OCI-LY1 (cell line): ENCODE data around the gene LNX1.

Source experiments
- H2AFZ ChIP-seq: fragments of 200-600 bp; sonication (generic), shearing (Covaris generic); 2 replicates; pipeline ENCODE4 v1.6.0; 2014; ENCODE audit warnings: antibody characterized with exemption, mild to moderate bottlenecking, low read length
- H3F3A ChIP-seq: fragments of 200-600 bp; sonication (generic), shearing (Covaris generic); 2 replicates; pipeline ENCODE4 v1.6.0; 2014; ENCODE audit warnings: mild to moderate bottlenecking, antibody characterized with exemption, low read length, moderate library complexity; ENCODE audit not compliant: insufficient read depth
- H3K27ac ChIP-seq: fragments of 200-600 bp; sonication (generic); 2 replicates; pipeline ENCODE4 v1.5.1; 2014; ENCODE audit warnings: low read length, mixed run types, mild to moderate bottlenecking, low read depth; ENCODE audit not compliant: poor library complexity, severe bottlenecking
- H3K27me3 ChIP-seq: fragments of 200-600 bp; sonication (generic); 2 replicates; pipeline ENCODE4 v1.6.0; 2014; ENCODE audit warnings: antibody characterized with exemption, mild to moderate bottlenecking, low read length, moderate library complexity; ENCODE audit not compliant: insufficient read depth
- H3K36me3 ChIP-seq: fragments of 200-600 bp; sonication (generic); 2 replicates; pipeline ENCODE4 v1.6.1; 2014; ENCODE audit warnings: mild to moderate bottlenecking, antibody characterized with exemption, low read length, moderate library complexity, mixed read lengths; ENCODE audit not compliant: insufficient read depth
- H3K4me1 ChIP-seq: fragments of 200-600 bp; sonication (generic); 2 replicates; pipeline ENCODE4 v1.5.1; 2014; ENCODE audit warnings: mild to moderate bottlenecking, low read length, moderate library complexity; ENCODE audit not compliant: insufficient read depth, severe bottlenecking
- H3K4me2 ChIP-seq: fragments of 200-600 bp; sonication (generic), shearing (Covaris generic); 2 replicates; pipeline ENCODE4 v1.6.1; 2014; ENCODE audit warnings: low read length
- H3K4me3 ChIP-seq: fragments of 200-600 bp; sonication (generic); 2 replicates; pipeline ENCODE4 v1.5.1; 2014; ENCODE audit warnings: low read length, low read depth, mild to moderate bottlenecking, mixed read lengths; ENCODE audit not compliant: poor library complexity, severe bottlenecking
- H3K79me2 ChIP-seq: fragments of 200-600 bp; shearing (Covaris generic); 2 replicates; pipeline ENCODE4 v1.6.1; 2016; ENCODE audit warnings: mixed run types, low read length, mixed read lengths; ENCODE audit not compliant: insufficient read depth
- H3K9ac ChIP-seq: fragments of 200-600 bp; sonication (generic), shearing (Covaris generic); 2 replicates; pipeline ENCODE4 v1.6.1; 2014; ENCODE audit warnings: mild to moderate bottlenecking, low read length, mixed read lengths
- H3K9me2 ChIP-seq: fragments of 200-600 bp; sonication (generic), shearing (Covaris generic); 2 replicates; pipeline ENCODE4 v1.6.1; 2014; ENCODE audit warnings: low read depth, mild to moderate bottlenecking, low read length, mixed read lengths
- H3K9me3 ChIP-seq: fragments of 200-600 bp; shearing (Covaris generic); 2 replicates; pipeline ENCODE4 v1.6.1; 2014; ENCODE audit warnings: low read length, mixed read lengths
- H4K20me1 ChIP-seq: fragments of 200-600 bp; sonication (generic), shearing (Covaris generic); 2 replicates; pipeline ENCODE4 v1.6.0; 2016; ENCODE audit warnings: mild to moderate bottlenecking, low read length; ENCODE audit not compliant: insufficient read depth
- EZH2 ChIP-seq: fragments of 200-600 bp; sonication (generic), shearing (Covaris generic); IDR thresholded peaks from 2 replicates; pipeline ENCODE4 v1.8.0; 2017; ENCODE audit warnings: borderline replicate concordance, mixed run types, mild to moderate bottlenecking, antibody characterized with exemption, low read length, moderate library complexity, mixed read lengths
- TF ChIP-seq, protein P1 (sequence below): fragments of 200-600 bp; sonication (generic), shearing (Covaris generic); IDR thresholded peaks from 2 replicates; pipeline ENCODE4 v1.5.1; 2017; ENCODE audit warnings: mild to moderate bottlenecking, antibody characterized with exemption, low read length, moderate library complexity, mixed read lengths

LNX1 gene

DNA sequence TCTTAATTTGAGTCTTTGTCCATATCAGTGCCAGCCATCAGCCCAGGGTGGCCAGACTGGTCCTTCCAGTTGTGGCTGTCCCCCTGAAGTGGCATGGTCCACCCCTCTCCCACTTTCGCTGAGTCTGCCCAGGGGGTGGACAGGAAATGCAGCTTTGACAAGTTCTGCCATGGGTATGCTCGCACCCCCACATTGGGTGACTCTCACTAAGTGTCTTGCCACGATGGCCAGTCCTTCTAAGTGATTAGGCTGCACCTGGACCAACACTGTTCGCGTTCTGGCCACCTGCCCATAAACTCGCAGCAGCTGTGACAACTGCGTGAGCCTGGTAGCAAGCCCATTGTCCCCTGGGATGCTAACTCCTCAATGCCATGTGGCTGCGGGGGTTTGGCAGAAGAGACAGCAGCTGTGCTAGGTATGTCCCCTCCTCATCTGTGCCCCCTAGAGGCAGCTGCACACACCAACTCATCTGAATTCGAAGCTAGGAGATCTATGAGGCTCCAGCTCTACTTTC is 10.0 kb upstream of the LNX1 start:
- H3K27me3 ChIP-seq, result no peaks in the 10 kb centered on the region
- no peaks in the 10 kb centered on the region for H4K20me1 ChIP-seq
- no peak overlapping the region for H2AFZ ChIP-seq
- no peak for TF ChIP-seq EZH2
- TF ChIP-seq, protein P1, sequence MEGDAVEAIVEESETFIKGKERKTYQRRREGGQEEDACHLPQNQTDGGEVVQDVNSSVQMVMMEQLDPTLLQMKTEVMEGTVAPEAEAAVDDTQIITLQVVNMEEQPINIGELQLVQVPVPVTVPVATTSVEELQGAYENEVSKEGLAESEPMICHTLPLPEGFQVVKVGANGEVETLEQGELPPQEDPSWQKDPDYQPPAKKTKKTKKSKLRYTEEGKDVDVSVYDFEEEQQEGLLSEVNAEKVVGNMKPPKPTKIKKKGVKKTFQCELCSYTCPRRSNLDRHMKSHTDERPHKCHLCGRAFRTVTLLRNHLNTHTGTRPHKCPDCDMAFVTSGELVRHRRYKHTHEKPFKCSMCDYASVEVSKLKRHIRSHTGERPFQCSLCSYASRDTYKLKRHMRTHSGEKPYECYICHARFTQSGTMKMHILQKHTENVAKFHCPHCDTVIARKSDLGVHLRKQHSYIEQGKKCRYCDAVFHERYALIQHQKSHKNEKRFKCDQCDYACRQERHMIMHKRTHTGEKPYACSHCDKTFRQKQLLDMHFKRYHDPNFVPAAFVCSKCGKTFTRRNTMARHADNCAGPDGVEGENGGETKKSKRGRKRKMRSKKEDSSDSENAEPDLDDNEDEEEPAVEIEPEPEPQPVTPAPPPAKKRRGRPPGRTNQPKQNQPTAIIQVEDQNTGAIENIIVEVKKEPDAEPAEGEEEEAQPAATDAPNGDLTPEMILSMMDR, result peak; percentile 67
- H3K9me3 ChIP-seq, result no peaks in the 10 kb centered on the region
- no peaks in the 10 kb centered on the region for H3F3A ChIP-seq
- H3K27ac ChIP-seq, result no peak overlapping the region
- H3K9me2 ChIP-seq, result no peaks in the 10 kb centered on the region
- no peaks in the 10 kb centered on the region for H3K4me1 ChIP-seq
- H3K4me3 ChIP-seq, result no peak overlapping the region
- H3K36me3 ChIP-seq, result no peaks in the 10 kb centered on the region
- no peaks in the 10 kb centered on the region for H3K79me2 ChIP-seq
- no peak overlapping the region for H3K4me2 ChIP-seq
- H3K9ac ChIP-seq, result no peak overlapping the region

DNA sequence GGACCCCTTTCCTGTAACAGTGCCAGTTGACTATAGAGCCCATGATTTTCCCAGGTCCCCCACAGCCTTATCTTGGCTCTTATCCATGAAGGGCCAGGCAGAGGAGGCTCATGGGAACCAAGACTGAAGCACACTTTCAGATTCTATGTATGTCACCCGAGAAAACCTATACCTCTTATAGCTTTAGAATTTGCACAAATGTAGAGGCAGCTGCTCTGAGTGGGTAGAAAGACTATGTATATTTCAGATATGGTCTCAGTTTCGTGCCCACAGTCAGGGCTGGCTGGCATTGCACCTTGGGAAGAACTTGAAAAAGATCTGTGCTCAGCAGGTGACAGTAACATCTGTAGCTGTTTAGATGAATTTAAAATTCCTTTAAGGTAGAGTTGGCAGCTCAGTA is 8.3 kb upstream of the LNX1 start:
- no peak overlapping the region for H2AFZ ChIP-seq
- no peaks in the 10 kb centered on the region for H3K9me2 ChIP-seq
- no peaks in the 10 kb centered on the region for H3K4me1 ChIP-seq
- TF ChIP-seq, protein P1, result no peak
- no peak for TF ChIP-seq EZH2
- no peaks in the 10 kb centered on the region for H3K36me3 ChIP-seq
- no peak overlapping the region for H3K4me2 ChIP-seq
- no peaks in the 10 kb centered on the region for H3F3A ChIP-seq
- no peaks in the 10 kb centered on the region for H4K20me1 ChIP-seq
- no peaks in the 10 kb centered on the region for H3K79me2 ChIP-seq
- no peaks in the 10 kb centered on the region for H3K27me3 ChIP-seq
- no peak overlapping the region for H3K27ac ChIP-seq
- H3K4me3 ChIP-seq, result no peak overlapping the region
- H3K9ac ChIP-seq, result no peak overlapping the region
- no peaks in the 10 kb centered on the region for H3K9me3 ChIP-seq

DNA sequence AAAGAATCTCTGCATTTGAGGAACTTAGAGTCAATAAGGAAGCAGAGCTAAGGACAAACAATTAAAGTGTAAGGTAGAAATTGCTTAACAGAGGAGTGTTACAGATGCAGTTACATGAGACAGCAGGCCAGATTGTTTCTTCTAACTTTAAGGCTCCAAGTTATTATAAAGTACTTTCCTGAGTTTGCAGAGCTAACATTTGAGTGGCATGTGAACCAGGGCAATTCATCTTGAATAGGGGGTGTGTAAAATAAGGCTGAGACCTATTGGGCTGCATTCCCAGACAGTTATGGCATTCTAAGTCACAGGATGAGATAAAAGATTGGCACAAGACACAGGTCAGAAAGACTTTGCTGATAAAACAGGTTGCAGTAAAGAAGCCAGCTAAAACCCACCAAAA is 7.6 kb upstream of the LNX1 start:
- Histone ChIP-seq H3K27ac (no peak overlapping the region), H3K4me1 (no peaks in the 10 kb centered on the region), H3K9ac (no peak overlapping the region), H3K9me3 (no peaks in the 10 kb centered on the region), H3K36me3 (no peaks in the 10 kb centered on the region), H3F3A (no peaks in the 10 kb centered on the region), H3K4me3 (no peak overlapping the region), H4K20me1 (no peaks in the 10 kb centered on the region), H3K79me2 (no peaks in the 10 kb centered on the region), H2AFZ (no peak overlapping the region), H3K9me2 (no peaks in the 10 kb centered on the region), H3K27me3 (no peaks in the 10 kb centered on the region), H3K4me2 (no peak overlapping the region)
- TF ChIP-seq, protein P1, result no peak
- no peak for TF ChIP-seq EZH2
